HG03442 (cell line): ENCODE measurements around the gene MORC2.

Experiments
- ATAC-seq: cut with Tn5 transposase; IDR thresholded peaks from one replicate; pipeline ENCODE4 v1.9.1; 2021; ENCODE audit warnings: mild to moderate bottlenecking, moderate library complexity; ENCODE audit not compliant: unreplicated experiment

The MORC2 gene

DNA sequence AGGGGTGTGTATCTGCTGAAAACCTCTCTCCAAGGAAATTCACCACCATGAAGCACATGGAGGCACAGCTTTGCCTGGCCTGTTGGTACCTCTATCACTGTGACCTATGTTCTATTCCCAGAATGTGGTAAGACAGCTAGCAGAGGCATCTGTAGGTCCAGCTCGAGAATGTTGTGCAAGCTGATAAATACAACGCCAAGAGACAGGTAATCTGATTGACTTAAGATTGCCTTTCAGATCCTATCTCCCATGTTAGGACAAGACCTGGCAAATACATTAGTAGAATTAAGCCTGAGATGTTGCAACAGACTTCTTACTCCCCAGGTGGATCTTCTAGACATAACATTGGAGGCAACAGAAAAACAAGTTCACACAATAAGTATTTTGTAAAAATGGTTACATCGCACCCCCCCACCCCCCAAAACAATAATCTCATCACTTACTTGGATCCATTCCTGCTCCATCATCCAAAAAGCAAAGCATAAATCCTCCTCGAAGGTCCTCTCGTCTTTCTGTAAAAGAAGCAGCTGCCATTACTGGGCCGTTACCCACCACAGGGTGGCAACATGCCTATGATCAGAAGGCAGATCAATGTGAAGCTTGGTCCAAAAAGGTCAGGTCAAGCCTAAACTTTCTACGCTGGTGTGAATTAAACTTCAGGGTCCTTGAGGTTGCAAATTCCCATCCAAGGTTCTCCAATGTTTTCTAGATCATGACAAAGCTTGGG, 18.5 kb downstream of the MORC2 start:
- no peak for ATAC-seq

DNA sequence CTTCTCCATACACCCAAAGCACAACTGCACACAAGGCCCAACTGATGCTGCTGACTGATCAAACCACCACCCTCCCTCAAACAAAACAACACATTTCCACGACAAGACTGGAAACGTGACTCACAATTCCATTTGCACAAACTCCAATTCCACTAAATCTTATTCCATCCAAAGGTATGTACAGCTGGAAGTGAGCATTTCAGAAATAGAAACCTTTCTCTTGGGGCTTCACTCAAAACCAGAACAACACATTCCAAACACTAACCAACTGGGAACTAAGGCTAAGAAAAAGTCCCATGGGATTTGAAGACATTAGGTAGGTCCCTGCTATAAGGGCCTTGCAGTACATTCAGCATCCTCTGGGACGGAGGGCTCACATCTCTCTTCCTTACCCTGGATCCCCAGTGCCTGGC, 19.6 kb downstream of the MORC2 start:
- no peak for ATAC-seq

DNA sequence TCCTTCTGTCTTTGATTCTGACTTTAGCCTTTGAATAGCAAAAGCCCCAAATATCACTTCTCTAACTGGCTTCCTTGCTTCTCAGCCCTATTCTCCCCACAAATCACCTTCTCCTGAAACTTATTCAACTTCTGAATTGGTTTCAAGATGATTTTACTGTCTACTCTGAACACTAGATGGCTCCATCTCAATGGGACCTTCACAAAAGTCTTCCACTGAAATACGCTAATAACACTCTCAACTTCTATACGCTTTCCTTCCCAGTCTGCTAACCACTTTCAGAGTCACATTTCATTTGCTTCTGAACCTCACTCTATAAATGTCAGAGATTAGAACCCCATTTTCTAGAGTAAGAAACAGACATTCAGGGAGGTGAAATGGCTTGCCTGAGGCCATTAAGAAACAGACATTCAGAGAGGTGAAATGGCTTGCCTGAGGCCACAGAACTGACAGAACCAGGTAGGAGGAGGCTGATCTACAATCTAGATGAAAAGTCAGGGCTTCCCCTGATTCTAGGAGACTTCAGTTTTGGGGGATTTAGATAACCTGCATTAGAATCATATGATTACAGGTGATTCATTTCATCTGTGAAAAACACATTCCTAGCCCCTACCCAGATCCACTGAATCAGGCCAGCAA, 20.6 kb downstream of the MORC2 start:
- ATAC-seq: no peak

DNA sequence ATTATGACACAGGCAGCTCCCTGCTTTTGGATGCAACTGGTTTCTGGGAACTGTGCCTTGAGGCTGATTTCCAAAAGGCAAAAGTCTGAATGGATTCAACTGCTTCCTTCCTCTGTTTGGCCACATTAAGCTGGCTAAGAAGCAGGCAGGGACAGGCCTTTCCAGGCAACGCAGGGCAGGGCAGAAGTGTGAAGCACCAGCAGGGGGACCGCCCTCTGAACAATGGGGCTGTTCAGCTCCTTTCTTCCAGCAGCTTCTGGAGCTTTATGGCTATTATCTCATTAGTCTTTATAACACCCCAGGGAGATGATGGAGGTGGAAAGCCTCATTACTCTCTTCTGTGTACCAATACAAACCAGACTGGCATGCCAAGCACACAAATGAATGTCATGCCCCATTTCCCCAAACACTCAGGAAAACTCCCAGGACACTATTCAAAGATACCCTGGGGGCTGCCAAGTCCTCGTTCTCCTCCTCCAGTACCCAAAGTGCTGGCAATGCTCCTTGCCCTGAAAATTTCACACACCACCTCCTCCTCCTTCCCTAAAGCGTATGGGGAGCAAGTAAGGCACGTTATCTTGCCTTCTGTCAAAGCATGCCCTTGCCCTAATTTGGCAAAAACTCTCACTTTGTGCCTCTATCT, 21.3 kb downstream of the MORC2 start:
- no peak for ATAC-seq

DNA sequence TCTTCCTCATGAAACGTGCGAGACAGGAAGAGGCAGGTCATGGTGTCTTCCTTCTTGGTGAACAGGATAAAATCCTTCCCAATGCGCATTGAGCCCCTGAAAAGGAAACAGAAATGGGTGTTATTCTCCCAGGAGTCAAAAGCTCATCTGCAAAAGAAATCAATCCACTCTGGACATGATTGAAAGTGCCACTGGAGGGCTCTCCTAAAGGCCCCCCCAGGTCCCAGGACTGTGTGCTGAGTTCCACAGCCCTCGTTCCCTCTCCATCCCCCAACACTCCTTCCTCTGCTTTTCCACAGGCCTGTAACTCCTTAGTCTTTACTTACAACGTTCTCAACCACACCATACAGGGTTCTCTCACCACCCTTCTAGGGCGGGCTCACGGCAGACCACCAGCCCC, 22.2 kb downstream of the MORC2 start:
- no peak for ATAC-seq

DNA sequence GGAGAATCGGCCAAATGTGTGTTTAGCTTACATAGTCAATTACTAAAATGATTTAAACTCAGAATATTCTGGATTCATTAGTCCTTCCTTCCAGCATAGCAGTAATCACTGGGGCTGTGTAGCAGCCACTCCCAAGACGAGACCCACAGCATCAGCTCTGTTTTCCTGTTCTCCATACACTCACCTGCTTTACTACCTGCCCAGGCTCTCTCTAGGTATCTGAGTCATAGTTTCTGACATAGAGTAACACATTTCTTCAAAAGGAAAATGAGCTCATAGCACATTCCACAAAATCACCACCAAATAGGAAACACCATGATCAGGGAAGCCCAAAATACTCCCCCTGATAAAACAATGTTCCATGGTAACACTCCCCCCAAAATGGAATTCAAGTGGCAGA, 22.9 kb downstream of the MORC2 start:
- no peak for ATAC-seq

DNA sequence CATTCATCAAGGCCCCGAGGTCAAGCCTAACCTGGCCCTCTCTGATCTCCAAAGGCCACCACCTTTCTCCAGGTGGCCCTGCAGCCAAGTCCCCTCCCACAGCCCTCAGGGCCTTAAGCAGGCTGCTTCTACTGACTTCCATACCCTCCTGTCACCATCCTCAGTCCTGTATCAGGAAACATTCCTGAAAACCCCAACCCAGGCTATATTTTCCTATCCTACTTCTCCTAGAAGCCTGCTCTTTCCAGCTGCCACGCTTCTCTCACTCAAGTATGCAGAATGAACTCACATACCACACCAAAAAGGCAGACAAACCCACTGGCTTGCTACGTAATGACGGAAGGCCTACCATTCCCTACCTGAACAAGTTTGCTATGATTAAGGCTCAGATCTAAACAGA, 23.6 kb downstream of the MORC2 start:
- ATAC-seq: no peak

DNA sequence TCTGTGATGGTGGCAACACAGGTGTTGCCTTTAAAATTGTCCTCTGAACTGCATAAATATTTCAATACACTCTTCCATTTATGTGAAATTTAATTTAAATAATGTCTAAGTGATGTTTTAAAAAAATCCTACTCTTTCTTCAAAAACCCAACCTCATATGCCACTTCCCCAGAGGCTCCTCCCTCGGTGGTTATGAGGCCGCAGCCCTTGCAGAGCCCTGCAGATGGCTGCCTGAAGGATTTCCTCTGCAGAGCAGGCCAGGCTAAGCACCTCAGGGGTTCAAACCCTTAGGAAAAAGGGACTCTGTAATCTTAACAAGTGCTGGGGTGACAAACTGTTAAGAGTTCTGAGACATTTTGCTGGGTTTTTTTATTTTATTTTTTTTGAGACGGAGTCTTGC, 25.2 kb downstream of the MORC2 start:
- no peak for ATAC-seq

DNA sequence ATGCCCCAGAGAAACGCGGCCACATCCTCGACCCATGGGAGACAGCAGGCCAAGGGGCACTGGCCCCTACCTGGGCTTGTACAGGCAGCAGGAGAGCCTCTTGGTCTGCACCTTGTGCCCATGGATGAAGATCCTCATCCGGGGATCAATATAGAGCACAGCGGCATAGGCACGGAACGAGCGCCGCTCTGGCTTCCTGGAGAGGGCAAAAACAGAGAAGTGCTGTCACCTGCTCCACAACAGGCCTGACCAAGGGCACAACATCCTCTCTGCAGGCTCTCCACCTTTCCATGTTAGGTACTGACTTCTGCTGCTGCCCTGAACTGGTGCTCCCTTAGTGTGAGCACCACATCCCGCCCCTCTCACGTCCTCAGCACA, 27.2 kb downstream of the MORC2 start:
- no peak for ATAC-seq

DNA sequence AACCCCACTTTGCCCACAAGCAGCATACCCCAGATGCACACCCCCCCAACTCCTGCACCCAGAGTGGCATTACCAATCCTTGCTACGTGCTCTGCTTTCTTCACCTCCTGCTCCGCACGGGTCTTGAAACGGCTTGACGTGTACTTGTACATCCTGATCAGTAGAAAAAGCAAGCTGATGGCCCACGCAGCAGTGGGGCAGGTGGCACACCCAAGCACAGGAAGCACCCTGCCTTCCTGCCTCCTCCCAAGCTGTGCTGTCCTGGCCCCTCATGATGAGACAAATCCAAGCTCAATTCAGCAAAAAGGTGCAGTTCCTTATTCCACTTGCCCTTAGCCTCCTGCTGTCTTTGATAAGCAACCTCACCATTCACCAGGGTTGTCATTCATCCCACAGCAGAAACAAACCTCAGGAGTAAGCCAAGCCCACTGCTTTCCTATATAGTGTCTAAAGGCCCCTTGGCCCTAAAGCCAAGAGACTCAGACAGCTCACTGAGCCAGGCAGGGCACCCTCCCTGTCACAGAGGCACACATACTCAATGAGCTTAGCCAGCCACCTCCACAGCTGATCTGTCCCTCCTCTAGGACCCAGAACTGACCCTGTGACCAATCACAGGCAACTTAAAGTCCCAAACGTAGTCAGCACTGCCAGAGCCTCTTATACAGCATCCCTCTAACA, 27.8 kb downstream of the MORC2 start:
- no peak for ATAC-seq

DNA sequence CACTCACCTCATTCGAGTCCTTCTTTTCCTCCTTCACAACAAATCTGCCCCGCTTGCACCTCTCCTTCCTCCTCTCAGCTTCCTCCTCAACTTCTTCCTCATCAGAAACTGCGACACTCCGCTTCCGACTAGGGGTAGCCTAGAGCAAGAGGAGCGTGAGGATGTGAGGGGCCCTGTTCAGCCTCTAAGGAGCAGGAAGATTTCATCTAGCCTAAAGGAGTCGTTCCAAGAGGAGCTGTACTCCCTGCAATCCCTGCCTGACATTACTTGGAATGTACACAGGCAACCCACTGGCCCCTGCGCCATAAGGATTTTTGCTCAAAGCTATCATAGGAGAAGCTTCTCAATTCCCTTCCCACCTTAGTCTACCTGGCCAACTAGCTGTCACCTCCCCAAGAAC, 34.5 kb downstream of the MORC2 start:
- ATAC-seq: no peak

DNA sequence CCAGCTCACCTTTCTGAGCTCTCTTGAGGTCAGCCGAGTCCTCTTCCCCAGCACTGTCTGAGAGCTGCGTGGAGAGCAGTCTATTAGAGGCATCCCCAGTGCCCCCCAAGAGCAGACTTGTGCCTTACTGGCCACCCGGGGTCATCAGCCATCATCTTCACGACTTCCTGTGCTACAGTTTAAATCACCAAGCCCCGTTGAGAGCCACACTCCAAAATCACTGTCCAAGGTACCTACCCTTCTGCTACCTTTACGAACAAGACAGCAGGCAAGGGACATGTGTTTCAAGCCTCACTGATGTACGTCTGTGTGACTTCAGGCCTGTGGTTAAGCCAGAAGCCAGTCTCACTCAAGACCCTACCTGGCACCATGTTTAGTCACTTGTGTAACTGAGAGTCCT, 35.1 kb downstream of the MORC2 start:
- no peak for ATAC-seq

DNA sequence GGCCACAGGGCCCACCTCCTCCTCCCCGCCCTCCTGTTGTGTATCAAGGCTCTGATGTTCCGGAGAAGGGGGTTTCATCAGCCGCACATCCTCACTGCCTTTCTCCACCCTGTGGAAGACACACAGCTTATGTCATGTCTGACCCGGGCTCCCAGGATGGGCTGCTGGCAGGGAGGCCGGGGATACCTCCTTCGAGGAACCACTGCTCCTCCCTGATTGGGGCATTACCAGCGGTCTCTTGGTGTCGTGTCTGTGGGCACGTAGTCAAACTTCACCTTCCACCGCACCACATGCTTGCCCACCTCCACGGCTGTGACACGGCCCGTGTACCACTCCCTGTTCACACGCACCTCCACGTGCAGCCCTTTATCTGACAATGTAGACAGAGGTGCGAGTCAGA, 35.9 kb downstream of the MORC2 start:
- no peak for ATAC-seq

DNA sequence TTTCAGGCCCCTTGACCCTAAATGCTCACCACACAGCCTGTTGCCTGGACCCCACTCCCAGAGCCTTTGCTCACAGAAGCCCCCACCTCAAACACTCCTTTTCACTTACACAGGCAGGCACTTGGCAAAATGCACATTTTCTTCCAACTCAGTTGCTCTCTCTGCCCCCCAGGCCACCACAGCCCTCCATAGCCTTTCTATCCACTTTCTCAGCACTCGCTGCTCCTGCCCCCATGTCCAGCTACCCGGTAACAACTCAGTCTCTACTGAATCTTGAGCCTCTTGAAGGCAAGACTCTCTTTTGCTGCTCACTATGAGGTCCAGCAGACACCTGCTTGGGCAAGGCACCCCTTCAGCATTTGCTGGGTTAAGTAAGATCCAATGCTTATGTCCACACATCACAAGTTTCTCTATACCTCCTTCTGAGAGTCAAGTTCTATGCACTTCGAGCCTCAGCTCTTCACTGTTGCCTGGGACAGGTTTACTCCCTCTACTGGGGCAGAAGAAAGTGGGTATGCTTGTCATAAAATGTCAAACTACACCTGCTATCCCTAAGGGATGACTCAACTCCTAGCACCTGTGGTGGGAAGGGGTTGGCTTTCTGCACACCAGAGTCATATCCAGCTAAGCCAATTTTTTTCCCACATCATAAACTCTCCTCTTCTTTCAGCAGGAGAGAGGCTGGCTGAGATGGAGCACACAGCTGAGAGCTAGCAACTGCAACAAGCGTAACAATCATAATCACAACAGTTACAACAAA, 36.9 kb downstream of the MORC2 start:
- ATAC-seq: no peak

DNA sequence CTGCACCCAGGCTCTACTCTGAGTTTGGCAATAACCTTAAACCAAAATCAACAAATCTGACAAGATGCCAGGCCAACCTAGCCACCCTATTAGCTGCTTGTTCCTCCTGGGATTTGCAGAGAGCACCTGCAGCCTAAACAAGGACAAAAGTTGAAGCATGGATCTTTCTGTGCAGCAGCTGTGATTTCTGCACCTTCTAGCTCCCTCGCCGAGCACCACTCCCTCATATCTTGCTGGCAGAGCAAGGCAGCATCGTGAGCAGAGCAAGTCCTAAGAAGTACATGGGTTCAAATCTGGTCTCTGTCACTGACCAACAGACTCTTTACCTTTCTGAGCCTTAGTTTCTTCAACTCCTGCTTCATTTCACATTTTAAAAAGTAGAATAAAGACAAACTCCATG, 38.3 kb downstream of the MORC2 start:
- ATAC-seq: no peak

DNA sequence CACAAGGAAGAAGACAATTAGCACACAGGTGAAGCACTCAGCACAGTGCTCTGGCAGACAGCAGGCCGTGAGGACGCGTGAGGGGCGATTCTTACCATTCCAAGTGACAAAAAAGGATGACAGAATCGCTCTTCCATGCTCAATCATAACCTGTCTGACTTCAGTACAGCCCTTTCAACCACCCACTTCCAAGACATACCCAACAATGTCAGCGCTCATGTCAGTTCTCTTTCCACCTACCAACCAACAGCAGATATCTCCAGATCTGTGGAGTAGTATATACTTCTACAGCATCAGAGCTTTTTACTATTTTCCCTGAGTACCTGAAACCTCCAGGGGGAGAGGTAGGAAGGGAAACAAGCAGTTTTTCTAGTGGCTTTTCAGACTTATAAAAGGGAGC, 40.2 kb downstream of the MORC2 start:
- ATAC-seq: no peak

DNA sequence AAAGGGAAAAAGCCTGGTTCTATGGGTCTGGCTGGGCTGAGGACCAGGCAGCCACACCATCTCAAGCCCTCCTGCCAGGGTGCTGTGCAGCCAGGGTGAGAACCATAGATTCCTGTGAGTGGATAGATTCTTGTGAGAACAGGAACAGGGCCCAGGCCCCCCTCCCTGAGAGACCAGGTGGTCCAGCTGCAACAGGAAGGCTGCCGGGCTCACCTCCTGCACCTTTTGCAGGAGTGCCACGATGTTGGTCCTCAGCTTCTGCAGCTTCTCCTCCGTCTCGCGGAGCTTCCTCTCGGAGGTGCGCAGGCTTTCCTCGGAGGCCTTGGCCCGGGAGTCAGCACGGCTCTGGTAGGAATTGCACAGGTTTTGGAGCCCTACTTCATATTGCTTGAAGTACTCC, 40.8 kb downstream of the MORC2 start:
- ATAC-seq: no peak

DNA sequence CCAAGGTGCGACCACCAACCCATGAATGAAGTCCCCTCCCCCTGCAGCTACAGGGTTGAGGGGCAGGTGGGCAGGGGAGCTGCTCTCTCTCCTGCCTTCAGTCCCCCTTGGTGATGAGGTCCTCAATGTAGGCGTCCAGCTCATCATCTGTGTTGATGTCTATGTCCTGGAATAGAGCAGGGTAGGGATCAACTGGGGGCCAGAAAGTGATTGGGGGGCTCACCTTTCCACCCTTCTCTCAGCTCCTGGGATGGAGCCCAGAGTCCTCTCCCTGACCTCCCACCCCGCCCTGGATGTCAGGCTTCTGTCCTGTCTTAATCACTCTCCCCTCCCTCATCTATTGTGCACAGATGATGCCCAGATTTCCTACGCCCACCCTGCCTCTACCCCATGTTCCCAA, 41.9 kb downstream of the MORC2 start:
- no peak for ATAC-seq

DNA sequence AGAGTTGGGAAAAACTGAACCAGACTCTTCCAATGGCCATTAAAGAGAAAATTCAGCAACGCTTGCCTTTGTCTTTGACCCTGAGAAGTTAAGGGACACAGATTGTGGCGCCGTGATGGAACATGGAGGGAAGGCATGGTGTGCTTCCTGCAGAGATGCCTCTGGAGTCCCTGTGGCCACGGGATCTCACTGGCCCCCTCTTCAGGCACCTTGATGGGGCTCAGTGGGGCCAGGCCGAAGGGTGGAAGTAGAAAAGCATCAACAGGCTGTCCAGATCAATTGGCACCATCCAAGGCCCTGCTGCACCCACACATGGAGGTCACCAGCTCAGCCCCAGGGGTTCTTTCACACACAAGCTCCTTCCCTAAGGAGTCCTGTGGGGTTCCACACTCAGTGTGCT, 42.9 kb downstream of the MORC2 start:
- ATAC-seq: no peak

DNA sequence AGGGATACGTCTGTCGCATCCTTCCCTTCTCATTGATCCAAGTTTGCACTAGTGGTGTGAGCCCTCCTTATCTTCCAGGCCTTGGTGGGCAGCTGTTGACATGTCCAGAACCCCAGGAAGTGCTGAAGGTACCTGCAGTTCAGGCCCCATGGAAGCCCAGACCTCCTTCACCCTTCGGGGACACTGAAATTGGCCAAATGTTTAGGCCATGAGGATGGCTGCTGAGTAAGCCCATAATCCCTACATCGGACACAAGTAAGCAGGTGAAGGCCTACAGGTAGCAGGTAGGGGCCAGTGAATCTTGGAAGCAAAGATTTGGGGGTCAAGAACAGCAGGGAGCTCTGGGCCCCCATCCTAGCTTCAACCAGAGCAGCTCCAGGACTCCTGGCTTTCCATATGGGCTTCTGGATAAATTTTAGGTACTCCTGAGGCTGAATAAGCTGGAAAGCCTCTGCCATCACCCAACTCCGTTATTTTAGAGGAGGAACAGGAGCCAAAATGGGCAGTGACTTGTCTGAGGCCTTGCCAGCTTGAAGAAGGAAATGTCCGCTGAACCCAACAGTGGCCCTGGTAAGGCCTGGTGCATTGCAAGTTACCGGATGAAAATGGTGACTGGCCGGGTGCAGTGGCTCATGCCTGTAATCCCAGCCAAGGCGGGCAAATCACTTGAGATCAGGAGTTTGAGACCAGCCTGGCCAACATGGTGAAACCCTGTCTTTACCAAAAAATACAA, 45.2 kb downstream of the MORC2 start:
- no peak for ATAC-seq
